Stromal cell of bone marrow (primary cell): ENCODE results near the gene AUH.

ENCODE experiments used
- DNase-seq: peaks from one replicate; pipeline ENCODE4 v3.0.0-alpha.2; 2012; ENCODE audit warnings: low read depth

The AUH gene

DNA sequence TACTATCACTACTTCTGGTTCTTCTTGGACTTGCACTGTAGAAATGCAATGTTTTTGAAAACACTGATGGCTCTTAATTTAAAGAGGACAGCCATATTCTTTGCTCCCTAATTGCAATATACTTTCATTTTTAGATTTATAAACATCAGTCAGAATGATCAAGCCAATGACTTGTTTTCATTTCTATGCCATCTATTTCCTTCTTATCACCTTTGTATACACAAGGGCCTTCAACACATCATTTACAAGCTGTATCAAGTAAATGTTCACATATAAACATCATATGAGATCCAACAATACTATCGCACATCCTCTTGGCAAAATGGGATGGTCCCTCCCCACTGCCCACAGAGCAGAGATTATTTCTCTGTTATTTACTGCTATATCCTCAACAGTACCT lies 24.9 kb downstream of the AUH start:
- no peak for DNase-seq

DNA sequence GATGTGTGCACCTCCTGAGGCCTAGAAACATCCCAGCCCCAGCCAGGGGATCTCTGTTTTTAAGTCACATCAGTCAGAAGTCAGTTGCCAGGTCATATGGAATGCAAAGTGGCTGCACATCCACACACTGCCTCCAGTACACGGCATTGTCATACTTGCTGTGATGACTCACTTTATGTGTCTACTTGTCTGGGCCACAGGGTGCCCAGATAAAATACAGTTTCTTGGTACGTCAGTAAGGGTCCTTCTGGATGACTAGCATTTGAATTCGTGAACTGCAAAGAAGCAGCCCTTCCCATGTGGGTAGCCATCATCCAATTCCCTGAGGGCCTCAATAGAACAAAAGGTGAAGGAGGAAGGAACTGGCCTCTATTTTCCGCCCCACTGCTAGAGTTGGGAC lies 27.7 kb downstream of the AUH start:
- DNase-seq, result no peak

DNA sequence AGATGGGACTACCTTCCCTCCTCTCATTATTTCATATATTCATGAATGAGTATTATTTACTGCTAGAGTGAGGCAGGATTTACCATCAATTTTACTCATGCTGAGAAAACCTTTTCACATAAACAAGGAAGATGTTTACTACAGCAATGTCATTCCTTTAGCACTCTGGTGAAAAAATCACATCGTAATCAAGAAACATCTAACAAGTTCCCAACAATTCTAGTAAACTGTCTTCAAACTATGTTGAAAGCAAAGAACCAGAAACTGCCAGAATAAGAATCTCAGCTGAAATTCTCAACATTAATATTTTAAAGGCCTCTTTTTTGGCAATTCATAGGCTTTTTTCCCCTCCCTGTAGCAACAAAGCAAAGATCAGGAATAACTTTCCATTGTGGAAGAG lies 28.2 kb downstream of the AUH start:
- DNase-seq, result no peak

DNA sequence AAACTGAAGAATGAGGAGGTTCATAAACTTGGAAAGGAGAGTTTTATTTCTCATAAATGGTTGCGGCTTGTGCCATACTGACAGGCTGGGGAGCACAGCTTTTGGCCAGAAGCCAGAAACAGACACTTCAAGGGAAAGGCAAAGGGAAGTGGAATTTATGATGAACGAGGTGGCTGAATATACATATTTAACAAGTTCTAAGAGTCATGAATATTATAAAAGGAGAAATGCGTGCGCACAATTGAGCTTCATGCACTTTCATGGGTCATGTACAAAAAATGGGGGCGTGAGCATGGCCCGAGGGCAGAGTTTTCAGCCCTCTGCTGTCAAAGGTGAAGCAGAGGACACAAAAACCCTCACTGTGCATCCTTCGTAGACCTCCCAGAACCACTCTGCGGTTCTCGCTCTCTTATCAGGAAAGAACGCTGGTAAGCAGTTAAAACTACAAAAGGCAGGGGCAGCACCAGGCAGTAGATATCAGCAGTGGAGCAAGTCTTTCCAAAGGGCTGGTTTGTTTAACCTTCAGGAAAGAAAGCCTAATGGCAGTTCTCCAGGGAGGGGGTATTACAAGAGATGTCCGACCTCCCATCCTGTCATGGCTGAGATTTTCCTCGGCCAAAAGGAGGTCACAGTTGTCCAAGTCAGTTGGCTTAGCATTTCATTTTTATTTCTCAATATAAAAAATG lies 29.0 kb downstream of the AUH start:
- DNase-seq, result no peak

DNA sequence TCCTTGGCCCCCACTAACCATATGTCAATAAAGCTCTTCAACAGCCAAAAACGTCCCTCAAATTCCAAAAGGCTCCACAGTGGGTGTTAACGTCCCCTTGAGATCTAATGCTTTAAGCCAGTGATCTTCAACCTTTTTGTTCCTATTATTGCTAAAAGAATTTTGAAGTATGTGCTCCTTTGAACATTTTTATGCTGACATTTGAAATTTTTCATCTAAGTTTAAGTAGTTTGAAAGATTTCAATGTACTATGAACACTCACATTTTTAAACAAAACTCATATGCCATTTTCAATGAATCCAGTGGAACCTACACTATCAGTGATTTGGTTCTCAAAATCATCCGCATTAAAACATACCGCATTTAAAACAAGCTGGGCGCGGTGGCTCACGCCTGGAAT lies 29.9 kb downstream of the AUH start:
- DNase-seq, result no peak

DNA sequence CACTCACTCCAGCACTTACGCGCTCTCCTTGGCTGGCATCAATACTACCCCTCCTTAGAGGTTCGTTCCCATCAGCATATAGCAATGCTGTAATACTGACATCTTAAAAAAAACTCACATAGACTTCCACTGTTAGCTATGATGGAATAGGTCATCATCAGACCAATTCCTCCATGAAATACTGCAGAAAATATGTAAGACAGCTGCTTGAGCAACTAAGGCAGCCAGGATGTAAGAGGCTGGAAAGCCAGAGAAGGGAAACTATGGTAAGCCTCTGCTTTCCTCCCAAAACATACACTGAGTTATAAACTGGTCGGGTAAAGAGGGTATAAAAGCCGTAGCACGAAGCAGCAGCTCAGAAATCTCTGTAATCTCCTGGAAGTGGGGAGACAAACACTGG lies 33.5 kb downstream of the AUH start:
- DNase-seq, result peak; percentile 5

DNA sequence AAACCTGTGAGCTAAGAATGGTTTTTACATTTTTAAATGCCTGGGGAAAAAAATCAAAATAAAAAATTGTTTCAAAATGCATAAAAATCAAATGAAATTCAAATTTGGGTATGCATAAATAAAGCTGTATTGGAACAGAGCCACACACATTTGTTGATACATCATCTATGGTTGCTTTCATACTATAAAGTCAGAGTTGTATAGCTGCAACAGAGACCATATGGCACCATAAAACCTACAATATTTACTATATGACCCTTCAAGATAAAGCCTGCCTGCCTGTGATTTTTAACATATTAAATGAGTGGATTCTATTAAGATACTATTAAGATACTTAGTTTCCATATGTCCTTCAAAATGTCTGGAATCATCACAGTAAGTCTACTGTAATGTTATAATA lies 40.0 kb downstream of the AUH start:
- no peak for DNase-seq

DNA sequence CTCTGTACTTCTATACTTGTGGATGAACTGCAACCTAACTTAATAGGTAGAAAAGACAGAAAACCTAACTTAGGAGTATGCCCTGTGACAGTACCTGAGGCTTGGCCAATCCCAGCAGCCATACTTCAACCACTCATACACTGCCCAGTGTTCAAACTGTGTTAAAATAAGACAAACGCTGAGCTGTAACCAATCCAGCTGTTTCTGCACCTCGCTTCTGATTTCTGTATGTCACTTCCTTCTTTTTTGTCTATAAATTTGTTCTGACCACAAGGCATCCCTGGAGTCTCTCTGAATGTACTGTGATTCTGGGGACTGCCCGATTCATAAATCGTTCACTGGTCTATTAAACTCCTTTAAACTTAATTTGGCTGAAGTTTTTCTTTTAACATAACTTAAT lies 41.4 kb downstream of the AUH start:
- no peak for DNase-seq

DNA sequence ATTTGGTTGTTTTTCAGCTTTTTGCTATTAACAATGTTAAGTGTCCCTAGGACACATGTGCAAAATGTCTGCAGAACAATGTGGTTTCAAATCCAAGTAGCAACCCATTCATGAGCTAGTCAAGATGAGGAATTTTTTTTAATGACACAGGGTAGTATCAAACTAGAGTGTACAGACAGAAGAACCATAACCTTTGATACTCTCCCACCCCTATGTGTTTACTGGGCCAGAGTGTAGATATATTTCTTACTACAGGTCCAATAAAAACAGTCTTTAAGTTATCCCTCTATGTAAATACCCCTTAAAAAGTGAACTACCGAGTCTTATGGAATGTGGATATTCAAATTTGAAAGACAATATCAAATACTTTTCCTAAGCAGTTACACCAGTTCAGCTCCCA lies 45.6 kb downstream of the AUH start:
- no peak for DNase-seq

DNA sequence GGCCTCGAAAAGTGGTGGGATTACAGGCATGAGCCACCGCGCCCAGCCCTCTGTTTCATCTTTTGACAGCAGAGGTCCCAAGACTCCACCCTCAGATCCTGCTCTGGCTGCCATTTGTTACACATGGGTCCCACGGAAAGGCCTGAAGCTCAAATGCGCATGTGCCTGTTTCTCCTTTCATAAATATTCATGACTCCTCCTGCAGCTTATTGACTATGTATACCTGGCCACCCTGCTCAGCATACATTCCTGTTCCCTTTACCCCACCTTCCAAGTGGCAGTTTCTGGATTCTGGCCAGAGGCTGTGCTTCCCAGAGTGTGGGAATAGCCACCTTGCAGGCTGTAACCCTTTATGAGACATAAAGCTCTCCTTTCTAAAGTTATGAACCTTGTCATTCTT lies 46.5 kb downstream of the AUH start:
- no peak for DNase-seq

DNA sequence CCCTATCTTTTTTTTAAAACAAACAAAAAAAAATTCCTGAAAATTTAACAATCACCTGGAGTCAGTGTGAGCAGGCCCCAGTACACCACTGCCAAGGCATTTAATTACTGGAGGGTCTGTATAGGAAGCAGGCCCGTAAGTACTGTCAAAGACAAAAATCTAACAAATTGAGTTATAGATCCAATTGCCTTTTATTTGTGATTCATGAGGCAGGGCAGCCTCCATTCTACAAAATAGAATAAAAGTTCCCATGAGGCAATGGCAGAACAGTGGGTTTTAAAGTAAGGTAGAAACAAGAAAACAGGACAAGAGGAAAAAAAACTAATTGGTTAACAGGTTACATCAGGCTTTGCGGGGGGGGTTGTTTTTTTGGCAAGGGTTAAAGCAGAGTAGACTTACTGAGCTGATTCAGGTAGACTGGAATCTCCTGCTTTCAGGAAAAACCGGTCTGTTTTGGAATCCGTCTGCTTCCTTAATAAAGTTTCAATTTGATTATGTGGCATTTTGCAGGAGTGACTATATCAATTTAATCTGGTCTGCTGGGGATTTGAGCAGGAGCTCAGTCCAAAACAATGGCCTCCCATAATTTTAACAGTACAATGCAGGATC lies 48.9 kb downstream of the AUH start:
- no peak for DNase-seq

DNA sequence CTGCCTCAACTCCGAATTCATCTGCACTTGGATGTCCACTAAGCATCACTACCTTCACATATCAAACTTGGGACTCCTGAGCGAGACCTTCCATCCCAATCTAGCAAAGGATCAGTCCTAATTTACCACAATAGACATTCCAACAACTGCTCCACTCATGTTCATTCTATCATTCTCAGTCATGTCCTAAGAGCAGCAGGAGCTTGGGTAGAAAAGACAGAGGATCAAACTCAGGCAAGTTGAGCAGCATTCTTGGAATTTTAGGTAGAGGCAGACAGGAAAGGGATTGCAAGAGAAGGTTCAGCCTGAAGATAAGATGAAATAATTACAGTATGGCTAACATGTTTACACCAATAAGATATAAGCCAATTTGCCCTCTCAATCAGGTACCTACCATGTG lies 51.7 kb downstream of the AUH start:
- no peak for DNase-seq

DNA sequence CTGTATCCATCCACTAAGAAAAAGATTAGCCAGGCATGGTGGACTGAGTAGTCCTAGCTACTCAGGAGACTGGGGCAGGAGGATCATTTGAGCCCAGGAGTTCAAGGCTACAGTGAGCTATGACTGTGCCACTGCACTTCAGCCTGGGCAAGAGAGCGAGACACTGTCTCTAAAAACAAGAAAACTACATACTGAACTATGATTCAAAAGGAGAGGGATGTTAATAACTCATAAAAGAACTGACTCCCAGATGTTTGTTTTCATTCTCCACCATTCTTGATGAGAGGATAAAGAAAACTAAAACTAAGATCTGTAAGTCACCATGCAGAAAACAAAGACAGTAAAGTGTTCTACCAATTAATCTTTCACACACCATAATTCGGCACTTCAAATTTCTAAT lies 53.5 kb downstream of the AUH start:
- DNase-seq, result no peak

DNA sequence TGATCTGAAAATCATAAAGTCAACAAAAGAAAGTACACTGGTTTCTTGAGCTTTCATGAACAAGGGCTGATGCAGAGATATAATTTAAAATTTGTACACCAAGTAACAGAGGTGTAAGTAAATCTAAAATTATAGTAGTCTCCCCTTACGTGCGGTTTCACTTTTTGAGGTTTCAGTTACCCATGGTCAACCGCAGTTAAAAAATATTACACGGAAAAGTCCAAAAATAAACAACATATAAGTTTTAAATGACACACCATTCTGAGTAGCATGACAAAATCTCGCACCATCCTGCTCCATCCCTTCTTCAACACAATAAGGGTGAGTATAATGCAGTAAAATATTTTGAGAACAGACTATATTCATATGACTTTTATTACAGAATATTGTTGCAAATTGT lies 54.4 kb downstream of the AUH start:
- DNase-seq, result no peak

DNA sequence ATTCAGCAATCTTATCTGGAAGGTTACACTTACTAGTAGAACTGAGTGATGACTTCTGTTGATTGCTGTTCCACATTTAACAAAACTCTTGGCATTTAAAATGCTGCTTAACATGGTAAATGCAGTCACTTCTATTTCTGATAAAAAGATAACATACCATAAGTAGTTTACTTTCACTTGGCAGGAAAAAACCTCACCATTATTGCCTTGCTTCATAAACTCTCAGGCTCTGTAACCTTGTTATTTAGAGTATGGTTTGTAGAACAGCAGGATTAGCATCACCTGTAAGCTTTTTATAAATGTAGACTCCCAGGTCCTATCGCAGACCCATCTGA lies 55.5 kb downstream of the AUH start:
- no peak for DNase-seq

DNA sequence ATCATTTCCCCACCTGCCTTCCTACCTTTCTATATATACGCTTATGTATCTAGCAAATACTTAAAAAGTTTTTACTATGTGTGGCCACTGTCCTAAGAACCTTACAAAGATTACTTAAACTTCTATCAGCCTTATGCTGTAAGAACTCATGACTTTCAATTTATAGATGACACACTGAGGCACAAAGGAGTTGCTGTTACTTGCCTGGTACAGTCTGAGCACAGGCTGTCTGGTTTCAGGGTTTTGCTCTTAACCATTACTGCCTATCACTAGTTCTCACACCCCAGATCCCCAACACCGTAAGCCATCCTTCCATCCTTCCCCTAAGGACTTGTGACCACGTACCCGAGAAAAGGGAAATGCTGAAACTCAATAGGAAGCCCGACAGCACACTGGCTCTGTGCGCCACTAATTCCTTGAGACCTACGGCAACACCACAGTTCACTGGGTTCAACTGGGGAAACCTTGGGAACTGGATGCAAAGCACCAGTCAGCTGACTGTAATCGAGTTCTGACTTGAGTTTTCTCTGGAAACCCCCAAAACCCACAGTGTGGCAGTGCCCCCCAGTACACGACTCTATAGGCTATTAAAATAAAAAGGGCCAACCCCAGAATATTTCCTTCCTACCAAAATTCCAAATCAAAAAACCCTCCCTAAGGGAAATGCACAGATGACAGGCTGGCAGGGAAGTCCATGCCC lies 56.0 kb downstream of the AUH start:
- no peak for DNase-seq

DNA sequence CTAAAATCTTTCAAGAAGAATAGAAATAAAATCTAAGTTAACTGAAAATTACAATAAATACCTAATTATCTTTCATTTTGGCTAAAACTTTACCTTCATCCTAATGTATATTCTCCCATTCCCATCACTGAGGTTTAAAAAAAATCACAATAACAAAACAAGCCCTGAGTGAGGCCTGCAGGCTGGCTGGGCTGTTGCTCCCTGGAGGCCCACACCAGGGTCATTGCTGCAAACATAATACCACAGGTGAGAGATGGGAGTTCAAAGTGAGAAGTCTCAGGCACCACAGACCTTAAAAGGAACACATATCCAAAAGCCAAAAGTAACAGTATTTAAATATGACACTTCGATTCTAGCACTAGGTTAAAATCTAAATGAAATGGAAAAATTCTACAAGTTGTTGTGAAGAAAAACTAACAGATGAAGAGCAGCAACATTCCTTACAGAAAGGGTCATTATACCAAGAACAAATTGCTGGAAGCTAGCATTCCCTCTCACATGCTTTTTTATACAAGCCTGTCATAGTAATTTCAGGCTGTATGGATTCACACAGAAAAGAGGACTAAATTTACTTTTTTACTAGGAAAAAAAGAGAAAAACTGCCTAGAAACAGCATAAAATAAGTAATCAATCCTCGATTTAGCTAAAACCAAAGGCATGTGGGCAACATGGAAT lies 57.8 kb downstream of the AUH start:
- DNase-seq, result no peak

DNA sequence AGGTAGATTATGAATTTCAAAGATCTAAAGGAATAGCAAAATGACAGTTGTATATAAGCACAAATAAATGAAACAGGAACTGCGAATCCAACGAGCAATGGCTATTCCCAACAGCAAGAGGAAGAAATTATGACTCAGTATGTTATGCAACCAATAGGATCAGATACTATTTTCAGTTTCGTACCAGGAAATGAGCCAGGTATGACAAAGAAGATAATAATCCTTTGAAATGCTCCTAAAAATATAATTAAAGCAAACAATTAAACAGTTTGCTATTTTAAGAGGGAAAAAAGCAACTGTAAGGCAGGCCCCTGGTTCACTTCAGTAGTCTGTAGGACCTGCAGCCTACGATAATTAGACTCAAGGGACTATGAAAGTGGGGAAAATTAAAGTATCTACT lies 58.9 kb downstream of the AUH start:
- peak; percentile 81 for DNase-seq

DNA sequence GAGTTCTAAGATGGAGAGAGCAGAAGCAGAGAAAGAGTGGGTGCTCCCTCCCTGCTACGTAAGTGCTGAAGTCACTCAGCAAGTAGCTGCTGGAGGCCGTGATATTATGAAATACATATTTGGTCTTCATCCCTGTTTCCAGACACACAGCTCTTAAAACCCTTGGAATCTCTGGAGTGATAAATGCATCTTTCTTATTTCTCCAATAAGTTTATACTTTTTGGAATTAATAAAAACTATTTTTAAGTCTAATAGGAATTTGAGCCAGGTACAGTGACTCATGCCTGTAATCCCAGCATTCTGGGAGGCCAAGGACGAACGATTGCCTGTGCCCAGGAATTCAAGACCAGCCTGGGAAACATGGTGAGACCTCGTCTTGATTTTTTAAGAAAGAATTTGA lies 60.6 kb downstream of the AUH start:
- DNase-seq, result no peak

DNA sequence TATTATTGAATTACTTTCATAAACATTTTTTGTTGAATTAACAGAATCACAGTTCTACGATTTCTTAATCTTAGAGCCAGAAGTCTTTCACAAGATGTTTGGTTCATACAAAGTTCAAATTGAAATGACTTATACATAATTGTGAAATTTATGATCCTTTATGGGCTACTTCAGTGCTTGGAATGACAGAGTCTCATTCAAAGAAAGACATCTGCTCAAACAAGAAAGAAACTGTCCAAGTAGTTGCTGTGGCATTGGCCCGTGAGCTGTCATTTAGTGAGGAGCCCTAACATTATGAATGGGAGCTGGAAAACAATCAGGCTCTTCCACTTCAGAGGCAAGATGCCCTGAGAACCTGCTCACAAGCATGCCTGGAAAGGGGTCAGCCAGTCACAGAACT lies 63.4 kb downstream of the AUH start:
- DNase-seq, result peak; percentile 43

DNA sequence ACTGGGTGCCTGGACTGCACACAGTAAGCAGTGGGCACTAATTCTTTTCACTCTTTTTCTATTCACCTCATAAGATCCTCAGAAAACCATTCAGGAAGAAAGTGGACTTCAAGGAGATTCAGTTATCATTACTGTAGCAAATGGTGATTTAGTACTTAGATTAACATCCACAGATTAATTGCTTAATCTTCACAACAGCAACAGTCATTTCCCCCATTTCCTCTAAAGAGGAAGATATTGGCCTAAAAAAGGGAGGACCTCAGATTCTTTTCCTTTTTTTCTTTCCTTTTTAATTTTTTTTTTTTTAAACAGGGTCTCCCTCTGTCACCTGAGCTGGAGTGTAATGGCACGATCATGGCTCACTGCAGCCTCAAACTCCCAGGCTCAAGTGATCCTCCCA lies 64.4 kb downstream of the AUH start:
- no peak for DNase-seq

DNA sequence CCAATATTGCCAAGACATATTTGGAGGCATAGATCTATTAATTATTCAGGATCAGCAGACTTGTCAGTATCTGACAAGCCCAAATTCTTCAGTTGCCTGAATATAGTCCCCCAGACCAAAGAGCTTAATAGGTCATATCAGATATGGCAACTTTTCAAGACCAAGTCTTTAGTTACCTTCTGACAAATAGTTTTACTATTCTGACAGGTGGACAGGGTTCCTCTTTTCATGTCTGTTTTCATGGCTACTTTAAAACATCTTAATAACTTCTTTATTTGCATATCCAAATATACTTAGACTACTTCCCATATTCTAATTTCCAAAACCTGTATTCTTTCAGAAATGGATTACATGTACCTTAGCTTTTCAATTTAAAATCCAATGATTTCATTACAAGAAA lies 65.4 kb downstream of the AUH start:
- DNase-seq, result no peak

DNA sequence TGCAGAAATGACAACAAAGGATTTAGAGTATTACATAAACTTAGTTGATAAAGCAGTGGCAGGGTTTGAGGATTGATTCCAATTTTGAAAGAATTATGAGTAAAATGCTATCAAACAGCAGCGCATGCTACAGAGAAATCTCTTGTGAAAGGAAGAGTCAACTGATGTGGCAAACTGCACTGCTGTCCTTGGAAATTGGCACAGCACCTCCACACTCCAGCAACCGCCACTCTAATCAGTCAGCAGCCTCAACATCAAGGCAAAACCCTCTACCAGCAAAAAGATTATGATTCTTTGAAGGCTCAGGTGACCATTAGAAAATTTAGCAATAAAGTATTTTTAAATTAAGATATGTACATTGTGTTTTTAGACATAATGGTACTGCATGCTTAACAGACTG lies 66.4 kb downstream of the AUH start:
- no peak for DNase-seq
